ENCODE results near the gene JMY. TPM values are rescaled to one million over a fixed set of nuclear protein-coding genes. Genes with fewer than 3 reads are reported as not detected.

The JMY gene
- total and polyA plus RNA-seq, 9 donors: 9.9 to 30.3 (median 22.1) TPM

DNA sequence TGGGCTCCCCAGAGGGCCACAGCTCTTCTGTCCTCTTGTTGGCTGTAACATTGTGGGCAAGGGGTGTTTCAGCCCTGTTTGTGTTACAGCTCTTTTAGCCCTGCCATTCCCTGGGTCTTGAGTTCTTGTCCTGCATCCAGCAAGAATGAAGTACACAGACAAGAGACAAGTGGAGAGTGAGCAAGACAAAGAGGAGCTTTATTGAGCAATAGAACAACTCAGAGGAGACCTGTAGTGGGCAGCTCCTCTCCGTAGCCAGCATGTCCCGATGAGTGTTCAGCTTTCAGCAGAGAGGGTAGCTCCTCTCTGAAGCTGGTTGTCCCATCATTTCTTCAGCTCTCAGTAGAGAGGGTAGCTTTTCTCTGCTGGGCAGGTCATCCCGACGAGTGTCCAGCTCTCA, 22.9 kb downstream of the JMY start:
- DNase-seq: no peak
- Histone ChIP-seq H3K4me3 (no peak overlapping the region), H3K36me3 (no peaks in the 10 kb centered on the region), H3K9me3 (no peaks in the 10 kb centered on the region), H3K27me3 (no peaks in the 10 kb centered on the region), H3K27ac (no peak overlapping the region), H3K4me1 (ENCODE audit: insufficient read depth) (peaks cover 4% of the 10 kb centered on the region)
- TF ChIP-seq POLR2A (IDR thresholded peaks at IDR 0.05): no peak
- TF ChIP-seq, protein P1, sequence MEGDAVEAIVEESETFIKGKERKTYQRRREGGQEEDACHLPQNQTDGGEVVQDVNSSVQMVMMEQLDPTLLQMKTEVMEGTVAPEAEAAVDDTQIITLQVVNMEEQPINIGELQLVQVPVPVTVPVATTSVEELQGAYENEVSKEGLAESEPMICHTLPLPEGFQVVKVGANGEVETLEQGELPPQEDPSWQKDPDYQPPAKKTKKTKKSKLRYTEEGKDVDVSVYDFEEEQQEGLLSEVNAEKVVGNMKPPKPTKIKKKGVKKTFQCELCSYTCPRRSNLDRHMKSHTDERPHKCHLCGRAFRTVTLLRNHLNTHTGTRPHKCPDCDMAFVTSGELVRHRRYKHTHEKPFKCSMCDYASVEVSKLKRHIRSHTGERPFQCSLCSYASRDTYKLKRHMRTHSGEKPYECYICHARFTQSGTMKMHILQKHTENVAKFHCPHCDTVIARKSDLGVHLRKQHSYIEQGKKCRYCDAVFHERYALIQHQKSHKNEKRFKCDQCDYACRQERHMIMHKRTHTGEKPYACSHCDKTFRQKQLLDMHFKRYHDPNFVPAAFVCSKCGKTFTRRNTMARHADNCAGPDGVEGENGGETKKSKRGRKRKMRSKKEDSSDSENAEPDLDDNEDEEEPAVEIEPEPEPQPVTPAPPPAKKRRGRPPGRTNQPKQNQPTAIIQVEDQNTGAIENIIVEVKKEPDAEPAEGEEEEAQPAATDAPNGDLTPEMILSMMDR (IDR thresholded peaks at IDR 0.05): no peak
- no peak for TF ChIP-seq EP300 (IDR thresholded peaks at IDR 0.05)
- 93 to 97% (median 95%) methylated on average over 4 of the region's 4 CpGs for WGBS, 3 donors
- intact Hi-C loops (cut with DNase I): no loop called here

DNA sequence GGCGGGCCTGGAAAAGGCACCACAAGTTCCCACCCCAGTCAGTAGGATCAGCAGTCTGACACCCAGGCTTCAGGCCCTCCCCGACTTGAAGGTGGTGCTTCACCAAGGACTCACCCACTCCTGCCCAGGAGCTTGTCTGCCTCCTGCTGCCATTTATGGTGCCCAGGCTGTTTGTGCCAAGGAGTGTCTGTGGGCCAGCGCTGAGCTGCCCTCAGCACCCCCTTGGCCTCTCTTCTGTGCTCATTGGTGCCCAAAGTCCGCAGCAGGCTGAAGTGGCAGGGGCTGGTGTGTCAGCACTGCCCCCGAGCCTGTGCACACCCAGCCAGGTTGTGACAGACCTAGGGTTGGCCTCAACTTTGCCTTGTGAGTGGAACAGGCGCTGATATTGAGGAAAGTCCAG, 23.5 kb downstream of the JMY start:
- Histone ChIP-seq H3K36me3 (no peaks in the 10 kb centered on the region), H3K4me3 (no peak overlapping the region), H3K4me1 (ENCODE audit: insufficient read depth) (peaks cover 4% of the 10 kb centered on the region), H3K27ac (no peak overlapping the region), H3K27me3 (no peaks in the 10 kb centered on the region), H3K9me3 (no peaks in the 10 kb centered on the region)
- TF ChIP-seq, protein P1 (IDR thresholded peaks at IDR 0.05): no peak
- TF ChIP-seq POLR2A (IDR thresholded peaks at IDR 0.05) (no peak), EP300 (IDR thresholded peaks at IDR 0.05) (no peak)
- intact Hi-C loops (cut with DNase I): no loop called here
- WGBS, 3 donors: 87 to 93% (median 90%) methylated on average over 5 to 6 of the region's 6 CpGs
- DNase-seq: no peak

DNA sequence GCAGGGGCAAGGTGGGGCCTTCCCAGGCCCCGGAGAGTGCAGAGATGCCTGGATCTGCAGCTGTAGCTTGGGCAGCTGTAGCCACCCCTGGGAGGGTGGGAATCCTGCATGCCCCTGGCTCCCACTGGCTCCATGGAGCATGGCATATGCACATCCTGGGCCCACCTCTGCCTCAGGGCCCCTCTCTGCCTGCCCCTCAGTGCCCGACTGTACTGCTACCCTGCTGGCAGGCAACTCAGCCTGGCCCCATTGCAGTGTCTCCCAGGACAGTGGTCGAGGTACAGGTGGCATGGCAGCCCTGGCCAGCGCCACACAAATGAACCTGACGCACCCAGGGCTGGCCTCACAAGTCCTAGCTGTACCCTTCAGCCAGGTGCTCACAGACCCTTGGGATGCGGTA, 23.9 kb downstream of the JMY start:
- Histone ChIP-seq H3K27ac (no peak overlapping the region), H3K9me3 (no peaks in the 10 kb centered on the region), H3K4me3 (no peak overlapping the region), H3K27me3 (no peaks in the 10 kb centered on the region), H3K4me1 (ENCODE audit: insufficient read depth) (peaks cover 4% of the 10 kb centered on the region), H3K36me3 (no peaks in the 10 kb centered on the region)
- TF ChIP-seq, protein P1 (IDR thresholded peaks at IDR 0.05): no peak
- TF ChIP-seq POLR2A (IDR thresholded peaks at IDR 0.05) (no peak), EP300 (IDR thresholded peaks at IDR 0.05) (no peak)
- intact Hi-C loops (cut with DNase I): no loop called here
- DNase-seq: no peak
- 98 to 100% (median 98%) methylated on average over 5 to 6 of the region's 6 CpGs for WGBS, 3 donors

DNA sequence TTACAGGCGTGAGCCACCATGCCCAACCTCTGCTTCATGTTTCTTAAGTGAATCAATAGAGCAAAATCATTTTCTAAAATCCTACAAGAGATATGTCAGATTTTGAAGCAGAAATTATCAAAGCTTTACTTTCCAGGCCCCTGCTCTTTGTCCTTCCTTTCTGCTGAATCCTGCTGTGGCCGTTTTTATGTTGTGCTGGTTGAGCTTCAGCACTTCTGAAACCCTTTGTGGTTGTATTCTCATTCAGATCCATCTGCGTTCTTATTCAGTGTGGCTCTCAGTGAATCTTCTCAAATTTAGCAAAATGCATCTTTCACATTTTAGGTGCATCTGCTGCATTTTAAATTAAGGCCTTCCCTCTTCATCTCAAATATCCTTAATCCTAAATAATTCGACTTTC, 26.0 kb downstream of the JMY start:
- intact Hi-C loops (cut with DNase I): no loop called here
- 69 to 76% (median 75%) methylated on average over 4 of the region's 4 CpGs for WGBS, 3 donors
- DNase-seq: no peak
- H3K27me3 ChIP-seq: no peaks in the 10 kb centered on the region
- no peak overlapping the region for H3K27ac ChIP-seq
- TF ChIP-seq POLR2A (IDR thresholded peaks at IDR 0.05): no peak
- TF ChIP-seq, protein P1 (IDR thresholded peaks at IDR 0.05): no peak
- no peak for TF ChIP-seq EP300 (IDR thresholded peaks at IDR 0.05)
- no peak overlapping the region for H3K4me3 ChIP-seq
- H3K9me3 ChIP-seq: no peaks in the 10 kb centered on the region
- peaks cover 4% of the 10 kb centered on the region for H3K4me1 ChIP-seq (ENCODE audit: insufficient read depth)
- no peaks in the 10 kb centered on the region for H3K36me3 ChIP-seq

DNA sequence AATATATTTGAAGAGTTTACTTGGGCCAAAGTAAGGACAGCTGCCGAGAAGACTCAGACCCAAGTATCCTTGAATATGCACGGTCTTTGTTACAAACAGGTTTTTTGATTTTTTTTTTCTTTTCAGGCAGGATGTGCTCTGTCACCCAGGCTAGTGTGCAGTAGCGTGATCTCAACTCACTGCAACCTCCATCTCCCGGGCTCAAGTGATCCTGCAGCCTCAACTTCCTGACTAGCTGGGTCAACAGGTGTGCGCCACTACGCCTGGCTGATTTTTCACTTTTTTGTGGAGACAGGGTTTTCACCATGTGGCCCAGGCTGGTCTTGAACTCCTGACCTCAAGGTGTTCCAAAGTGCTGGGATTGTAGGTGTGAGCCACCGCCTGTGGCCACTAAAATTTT, 27.4 kb downstream of the JMY start:
- H3K27ac ChIP-seq: no peak overlapping the region
- H3K27me3 ChIP-seq: no peaks in the 10 kb centered on the region
- no peak for DNase-seq
- H3K36me3 ChIP-seq: no peaks in the 10 kb centered on the region
- no peaks in the 10 kb centered on the region for H3K9me3 ChIP-seq
- peaks cover 2% of the 10 kb centered on the region for H3K4me1 ChIP-seq (ENCODE audit: insufficient read depth)
- 82 to 87% (median 86%) methylated on average over 7 of the region's 7 CpGs for WGBS, 3 donors
- intact Hi-C loops (cut with DNase I): no loop called here
- no peak for TF ChIP-seq POLR2A (IDR thresholded peaks at IDR 0.05)
- TF ChIP-seq, protein P1 (IDR thresholded peaks at IDR 0.05): no peak
- no peak for TF ChIP-seq EP300 (IDR thresholded peaks at IDR 0.05)
- no peak overlapping the region for H3K4me3 ChIP-seq

All from ovary (tissue), 9 donors.